ENCODE results near the gene PXDN.

GRCh38 chr2:1618974-1619373 is 125.3 kb downstream of the PXDN start:
- TF ChIP-seq CTCF (IDR thresholded peaks at IDR 0.05) = no peak
- TF ChIP-seq POLR2A (IDR thresholded peaks at IDR 0.05) = no peak

All from heart left ventricle (tissue), 13 donors.